Inflammatory macrophage (primary cell): ENCODE data around the gene CAPN14.
A peak's percentile ranks its signal among the peaks of the same experiment; 100 is the strongest.
"Not testable (repeated sequence)": the region's sequence is repeated elsewhere in the genome, so short reads cannot be mapped to it uniquely, and the experiment has no call there.

Experiments used
- DNase-seq, 2 donors: peaks; one replicate each; pipeline ENCODE4 v3.0.0-alpha.2; 2020 to 2022

The CAPN14 gene

GRCh38 chr2:31192851-31193392, 24.4 kb downstream of the CAPN14 start:
- DNase-seq, result no peak

GRCh38 chr2:31192396-31192795, 24.9 kb downstream of the CAPN14 start:
- no peak for DNase-seq

- DNase-seq, result no peak
Measured at GRCh38 chr2:31191931-31192330, 25.4 kb downstream of the CAPN14 start.

- DNase-seq, result no peak
Measured at GRCh38 chr2:31190188-31190587, 27.1 kb downstream of the CAPN14 start.

GRCh38 chr2:31189141-31189540, 28.2 kb downstream of the CAPN14 start:
- no peak for DNase-seq

- DNase-seq, result no peak
Measured at GRCh38 chr2:31188131-31188530, 29.2 kb downstream of the CAPN14 start.

GRCh38 chr2:31187166-31187565, 30.1 kb downstream of the CAPN14 start:
- DNase-seq, result no peak

GRCh38 chr2:31183973-31184372, 33.3 kb downstream of the CAPN14 start:
- not testable (repeated sequence) for DNase-seq

GRCh38 chr2:31176742-31177141, 40.6 kb downstream of the CAPN14 start:
- DNase-seq, result no peak

- DNase-seq, result no peak
Measured at GRCh38 chr2:31171142-31171541, 46.2 kb downstream of the CAPN14 start.

- peak; percentile 62 to 72 for DNase-seq
Measured at GRCh38 chr2:31170071-31170698, 47.1 kb downstream of the CAPN14 start.

GRCh38 chr2:31168291-31168690, 49.0 kb downstream of the CAPN14 start:
- no peak for DNase-seq

- DNase-seq, result peak; percentile 6 to 10
Measured at GRCh38 chr2:31166925-31167324, 50.4 kb downstream of the CAPN14 start.

- no peak for DNase-seq
Measured at GRCh38 chr2:31163011-31163539, 54.2 kb downstream of the CAPN14 start.

- no peak for DNase-seq
Measured at GRCh38 chr2:31161637-31162036, 55.7 kb downstream of the CAPN14 start.

- no peak for DNase-seq
Measured at GRCh38 chr2:31151501-31151900, 65.8 kb downstream of the CAPN14 start.

GRCh38 chr2:31150120-31150670, 67.1 kb downstream of the CAPN14 start:
- DNase-seq, result no peak

GRCh38 chr2:31148514-31148913, 68.8 kb downstream of the CAPN14 start:
- DNase-seq, result no peak

- DNase-seq, result no peak
Measured at GRCh38 chr2:31147645-31148044, 69.7 kb downstream of the CAPN14 start.

GRCh38 chr2:31142110-31142509, 75.2 kb downstream of the CAPN14 start:
- no peak for DNase-seq

GRCh38 chr2:31141443-31142085, 75.8 kb downstream of the CAPN14 start:
- DNase-seq, result no peak

GRCh38 chr2:31140151-31140550, 77.2 kb downstream of the CAPN14 start:
- DNase-seq, result no peak

- no peak for DNase-seq
Measured at GRCh38 chr2:31139671-31140070, 77.6 kb downstream of the CAPN14 start.
